GM10266 (cell line): ENCODE results near the gene PIK3AP1.
"Not testable (repeated sequence)": the region's sequence is repeated elsewhere in the genome, so short reads cannot be mapped to it uniquely, and the experiment has no call there.

Experiments used
- DNase-seq: peaks from one replicate; pipeline ENCODE4 v3.0.0; 2012; ENCODE audit errors: extremely low spot score
- TF ChIP-seq, protein P1 (sequence below): IDR thresholded peaks from 2 replicates; pipeline ENCODE4 v1.5.1; 2012; ENCODE audit warnings: mild to moderate bottlenecking, low read depth; ENCODE audit not compliant: control insufficient read depth, insufficient read depth; ENCODE audit errors: missing control alignments

Gene PIK3AP1

GRCh38 chr10:96687317-96688012 lies 32.8 kb downstream of the PIK3AP1 start:
- no peak for DNase-seq
- TF ChIP-seq, protein P1, sequence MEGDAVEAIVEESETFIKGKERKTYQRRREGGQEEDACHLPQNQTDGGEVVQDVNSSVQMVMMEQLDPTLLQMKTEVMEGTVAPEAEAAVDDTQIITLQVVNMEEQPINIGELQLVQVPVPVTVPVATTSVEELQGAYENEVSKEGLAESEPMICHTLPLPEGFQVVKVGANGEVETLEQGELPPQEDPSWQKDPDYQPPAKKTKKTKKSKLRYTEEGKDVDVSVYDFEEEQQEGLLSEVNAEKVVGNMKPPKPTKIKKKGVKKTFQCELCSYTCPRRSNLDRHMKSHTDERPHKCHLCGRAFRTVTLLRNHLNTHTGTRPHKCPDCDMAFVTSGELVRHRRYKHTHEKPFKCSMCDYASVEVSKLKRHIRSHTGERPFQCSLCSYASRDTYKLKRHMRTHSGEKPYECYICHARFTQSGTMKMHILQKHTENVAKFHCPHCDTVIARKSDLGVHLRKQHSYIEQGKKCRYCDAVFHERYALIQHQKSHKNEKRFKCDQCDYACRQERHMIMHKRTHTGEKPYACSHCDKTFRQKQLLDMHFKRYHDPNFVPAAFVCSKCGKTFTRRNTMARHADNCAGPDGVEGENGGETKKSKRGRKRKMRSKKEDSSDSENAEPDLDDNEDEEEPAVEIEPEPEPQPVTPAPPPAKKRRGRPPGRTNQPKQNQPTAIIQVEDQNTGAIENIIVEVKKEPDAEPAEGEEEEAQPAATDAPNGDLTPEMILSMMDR: no peak

DNA sequence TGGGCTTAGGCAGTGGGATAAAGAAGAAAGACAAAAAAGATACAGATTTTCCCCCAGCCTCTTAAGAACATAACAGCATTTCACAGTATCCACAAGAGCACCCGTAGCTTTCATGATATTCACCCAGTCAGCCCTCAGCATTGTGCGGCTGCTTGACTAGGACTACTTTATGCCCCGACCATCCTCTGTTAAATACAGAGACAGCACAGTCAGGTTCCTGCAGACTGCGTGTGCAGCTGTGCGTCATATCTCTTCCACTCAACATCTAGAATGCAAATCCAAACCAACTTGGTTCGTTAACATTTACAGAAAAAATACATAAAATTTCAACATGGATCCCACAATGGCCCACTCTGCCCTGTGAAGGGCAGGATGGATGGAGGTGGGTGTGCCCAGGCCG lies 33.8 kb downstream of the PIK3AP1 start:
- TF ChIP-seq, protein P1: no peak
- no peak for DNase-seq

- DNase-seq: no peak
These were observed 35.0 kb downstream of the PIK3AP1 start for GRCh38 chr10:96685306-96685705.

GRCh38 chr10:96684826-96685225 lies 35.5 kb downstream of the PIK3AP1 start:
- DNase-seq: no peak
- TF ChIP-seq, protein P1: no peak

More at GRCh38 chr10:96685306-96685705, 35.0 kb downstream of the PIK3AP1 start:
- TF ChIP-seq, protein P1: no peak

DNA sequence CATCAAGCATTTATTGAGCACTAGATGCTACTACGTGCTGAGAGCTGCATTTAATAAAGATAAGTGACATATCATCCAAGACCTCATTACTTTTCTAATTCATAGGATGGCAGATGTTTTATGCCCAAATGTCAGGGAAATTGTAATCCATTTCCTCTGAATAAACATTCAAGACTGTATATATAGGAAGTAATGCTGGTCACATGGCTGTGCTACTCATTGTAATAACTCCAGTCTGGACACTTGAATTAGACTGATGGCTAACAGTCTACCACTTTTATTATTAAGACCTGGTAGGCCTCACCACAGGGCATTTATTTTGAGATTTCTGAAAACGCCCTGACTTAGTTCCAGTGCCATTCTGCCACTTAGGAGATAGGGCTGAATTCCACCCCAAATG lies 36.6 kb downstream of the PIK3AP1 start:
- no peak for DNase-seq
- TF ChIP-seq, protein P1: no peak

DNA sequence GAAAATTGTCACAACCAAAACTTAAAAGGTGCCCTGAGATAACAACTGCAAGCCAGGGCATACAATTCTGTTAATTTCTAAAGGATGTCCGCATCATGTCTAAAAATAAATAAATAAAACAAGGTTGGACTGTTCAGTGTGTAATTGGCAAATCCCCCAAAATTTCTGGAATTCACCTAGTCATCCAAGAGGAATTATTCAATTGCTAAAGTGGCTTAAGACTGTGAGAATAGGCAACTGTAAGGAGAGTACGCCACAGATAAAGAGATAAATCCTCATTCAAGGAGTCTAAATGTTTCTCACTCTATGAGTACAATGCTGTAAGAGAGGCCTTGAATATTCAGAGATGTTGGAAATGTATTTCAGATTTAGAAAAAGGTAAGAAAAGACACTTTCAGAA lies 37.2 kb downstream of the PIK3AP1 start:
- no peak for DNase-seq
- TF ChIP-seq, protein P1: no peak

DNA sequence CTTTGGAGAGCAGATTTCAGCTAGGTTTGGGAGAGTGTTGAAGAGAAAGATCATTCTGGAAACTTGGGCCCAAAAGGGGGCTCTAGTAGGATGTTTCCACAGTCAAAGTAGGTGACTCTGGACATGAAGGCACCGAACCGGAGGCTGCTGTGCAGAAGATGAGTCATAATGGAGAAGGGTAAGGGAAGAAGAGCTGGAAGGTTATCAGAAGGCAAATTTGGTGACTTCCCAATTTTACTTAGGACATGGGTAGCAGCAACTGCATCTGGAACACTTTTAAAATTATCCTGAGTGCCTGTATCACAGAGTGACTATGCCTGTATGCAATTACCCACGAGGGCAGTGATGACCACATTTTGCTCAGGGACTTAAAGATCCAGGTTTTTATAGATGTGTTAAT lies 38.8 kb downstream of the PIK3AP1 start:
- TF ChIP-seq, protein P1: no peak
- no peak for DNase-seq

DNA sequence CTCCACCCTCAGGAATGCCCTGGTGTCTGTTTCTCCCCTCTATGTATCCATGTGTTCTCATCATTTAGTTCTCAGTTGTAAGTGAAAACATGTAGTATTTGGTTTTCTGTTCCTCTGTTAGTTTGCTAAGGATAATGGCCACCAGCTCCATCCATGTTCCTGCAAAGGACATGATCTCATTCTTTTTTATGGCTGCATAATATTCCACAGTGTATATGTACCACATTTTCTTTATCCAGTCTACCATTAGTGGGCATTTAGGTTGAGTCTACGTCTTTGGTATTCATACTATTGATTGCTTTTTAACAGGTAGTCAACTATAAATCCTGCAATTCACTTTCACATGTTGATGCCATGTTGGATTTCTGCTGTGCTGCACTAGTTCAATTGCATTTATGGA lies 39.9 kb downstream of the PIK3AP1 start:
- DNase-seq: not testable (repeated sequence)
